Superior temporal gyrus (tissue), 1 donor: ENCODE data around the gene TCEAL5.
"Not testable (repeated sequence)": the region's sequence is repeated elsewhere in the genome, so short reads cannot be mapped to it uniquely, and the experiment has no call there.

ENCODE experiments used
- DNase-seq: peaks from one replicate; pipeline ENCODE4 v3.0.0-alpha.2; 2016; ENCODE audit errors: extremely low spot score

TCEAL5 gene

GRCh38 chrX:103276581-103277002 lies at the start of gene TCEAL5:
Gene TCEAL5 (minus strand): TSS chrX:103276750. CDS start chrX:103274563, 2,187 bp downstream.
- DNase-seq: peak; percentile 53

- no peak for DNase-seq
These were observed 34.8 kb upstream of the TCEAL5 start for GRCh38 chrX:103311399-103311780.

GRCh38 chrX:103310555-103311398 lies 34.2 kb upstream of the TCEAL5 start, which contains the start of gene BEX2:
Gene BEX2 (minus strand): TSS chrX:103310990. CDS start chrX:103309976, 1,014 bp downstream.
- DNase-seq: peak; percentile 68

- DNase-seq: no peak
These were observed 33.5 kb upstream of the TCEAL5 start for GRCh38 chrX:103309860-103310554.

DNA sequence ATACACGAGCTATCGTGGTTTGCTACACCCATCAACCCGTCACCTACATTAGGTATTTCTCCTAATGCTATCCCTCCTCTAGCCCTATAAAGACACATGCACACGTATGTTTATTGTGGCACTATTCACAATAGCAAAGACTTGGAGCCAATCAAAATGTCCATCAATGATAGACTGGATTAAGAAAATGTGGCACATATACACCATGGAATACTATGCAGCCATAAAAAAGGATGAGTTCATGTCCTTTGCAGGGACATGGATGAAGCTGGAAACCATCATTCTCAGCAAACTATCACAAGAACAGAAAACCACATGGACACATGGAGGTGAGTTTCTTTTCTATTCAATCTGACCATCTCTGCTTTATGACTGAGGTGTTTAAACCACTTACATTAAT lies 29.1 kb upstream of the TCEAL5 start:
- not testable (repeated sequence) for DNase-seq

GRCh38 chrX:103304705-103305104 lies 28.2 kb upstream of the TCEAL5 start:
- no peak for DNase-seq

DNA sequence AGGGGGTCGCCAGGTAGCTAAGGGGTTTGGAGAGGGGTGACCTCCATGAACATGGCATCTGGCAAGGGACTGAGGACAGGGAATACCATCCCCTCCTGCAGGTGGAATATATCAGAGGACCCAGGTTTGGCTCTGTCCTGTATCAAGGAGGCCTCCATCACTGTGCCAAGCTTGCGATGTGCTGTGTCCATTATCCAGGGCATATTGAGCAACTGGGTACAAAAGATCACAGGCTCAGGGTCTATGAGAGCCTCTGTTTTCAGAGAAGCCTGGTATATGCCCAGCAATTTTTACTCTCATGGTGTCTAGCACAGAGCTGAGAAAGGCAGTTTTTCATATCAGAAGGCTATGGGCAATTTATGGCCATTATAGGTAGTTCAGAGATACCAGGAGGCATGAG lies 16.6 kb upstream of the TCEAL5 start:
- no peak for DNase-seq

DNA sequence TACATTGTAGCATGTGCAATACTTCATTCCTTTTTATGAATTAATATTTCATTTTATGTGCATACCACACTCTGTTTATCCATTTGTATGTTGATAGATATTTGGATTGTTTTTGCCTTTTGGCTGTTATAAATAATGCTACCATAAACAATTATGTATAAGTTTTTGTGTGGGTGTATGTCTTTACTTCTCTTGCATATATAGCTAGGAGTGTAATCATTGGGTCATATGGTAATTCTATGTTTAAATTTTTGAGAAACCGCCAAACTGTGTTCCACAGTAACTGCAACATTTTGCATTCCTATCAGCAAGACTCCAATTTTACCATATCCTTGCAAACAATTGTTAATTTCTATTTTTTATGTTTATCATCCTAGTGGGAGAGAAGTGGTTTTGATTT lies 3.1 kb upstream of the TCEAL5 start:
- DNase-seq: no peak

DNA sequence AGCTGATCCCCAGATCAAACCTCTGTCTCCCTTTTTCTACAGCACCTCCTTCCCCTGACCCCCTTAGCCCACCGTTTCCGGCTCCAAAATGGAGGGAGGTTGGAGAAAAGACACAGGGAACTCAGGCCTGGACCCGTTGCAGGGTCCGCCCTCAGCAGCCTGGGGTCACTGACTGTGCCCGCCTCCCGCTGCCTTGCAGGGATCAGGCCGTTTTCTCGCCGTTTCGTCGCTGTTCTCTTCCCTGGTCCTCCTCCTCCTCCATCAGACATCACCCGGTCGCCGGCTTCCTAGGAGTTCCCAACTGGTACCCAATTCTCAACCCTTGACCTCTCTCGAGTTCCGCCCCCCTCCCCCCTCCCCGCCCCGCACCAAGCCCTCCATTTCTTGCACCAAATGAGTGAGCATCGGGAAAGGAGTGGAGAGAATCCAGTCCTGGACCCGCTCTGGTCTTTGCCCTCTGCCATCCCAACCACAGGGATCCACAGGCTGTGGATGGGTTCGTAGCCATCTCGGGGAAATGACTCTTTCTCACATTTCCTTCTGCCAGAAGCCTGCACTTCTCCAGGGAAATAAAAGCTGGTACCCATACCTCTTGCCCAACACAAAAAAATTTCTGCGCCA lies 493 bp downstream of the TCEAL5 start:
- peak; percentile 8 for DNase-seq

DNA sequence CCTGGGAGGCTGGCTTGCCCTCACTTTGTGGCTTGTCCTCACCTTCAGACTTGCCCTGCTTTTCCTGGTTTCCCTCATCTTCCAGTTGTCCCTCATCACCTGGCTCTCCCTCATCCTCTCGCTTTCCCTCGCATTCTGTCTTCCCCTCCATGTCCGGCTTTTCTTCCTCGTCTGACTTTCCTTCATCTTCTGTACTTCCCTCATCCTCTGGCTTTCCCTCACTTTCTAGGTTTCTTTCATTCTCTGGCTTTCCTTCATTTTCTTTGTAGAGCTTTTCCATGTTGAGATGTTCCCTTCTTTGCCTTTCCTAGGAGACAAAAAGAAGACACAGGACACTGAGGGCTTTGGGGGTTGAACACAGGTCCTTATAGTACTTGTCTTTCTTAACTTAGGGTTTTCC lies 2.3 kb downstream of the TCEAL5 start:
- DNase-seq: no peak

GRCh38 chrX:103258275-103258674 lies 18.3 kb downstream of the TCEAL5 start:
- DNase-seq: no peak

DNA sequence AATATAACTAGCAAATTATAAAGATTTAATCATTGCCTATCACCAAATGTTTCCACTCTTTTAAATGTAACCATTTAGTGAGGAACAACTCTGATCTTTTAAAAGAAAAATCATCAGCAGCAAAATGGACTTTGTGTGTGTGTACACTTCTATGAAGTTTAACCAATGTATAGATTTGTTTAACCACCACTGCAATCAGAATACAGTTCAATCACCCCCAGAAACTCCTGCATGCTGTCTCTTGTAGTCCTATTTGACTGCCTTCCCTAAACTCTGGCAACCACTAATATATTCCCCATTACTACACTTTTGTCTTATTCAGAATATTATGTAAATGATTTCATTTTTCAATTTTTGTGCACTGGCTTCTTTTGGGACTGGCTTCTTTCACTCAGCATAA lies 19.9 kb downstream of the TCEAL5 start:
- DNase-seq: no peak

DNA sequence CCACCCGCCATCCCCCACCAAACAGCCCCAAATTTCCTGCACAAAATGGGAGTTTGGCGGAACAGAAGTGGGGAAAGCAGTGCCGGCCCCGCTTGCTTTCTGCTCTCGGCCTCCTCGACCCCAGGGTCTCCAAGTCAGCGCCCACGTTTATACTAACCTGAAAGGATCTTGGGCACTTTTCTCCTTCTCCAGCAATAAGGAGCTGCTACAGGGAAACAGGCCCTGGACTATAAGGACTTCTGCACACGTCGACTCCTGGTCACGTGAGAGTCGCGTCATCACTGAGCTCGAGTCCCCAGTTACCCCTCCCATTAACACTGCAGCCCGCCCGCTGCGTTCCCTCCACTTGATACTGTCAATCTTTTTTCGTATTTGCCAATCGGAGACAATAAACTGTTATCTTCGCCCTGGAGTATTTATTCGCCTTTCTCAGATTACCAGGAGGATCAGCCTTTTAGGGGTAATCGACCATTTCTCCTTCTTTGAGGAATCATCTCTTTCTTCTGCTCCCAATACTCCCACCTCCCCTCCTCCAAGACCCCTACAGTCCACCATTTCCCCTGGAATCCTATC lies 21.5 kb downstream of the TCEAL5 start, which contains the start of gene TCEAL8:
TSS of gene TCEAL8 (minus strand) at position 235 of the 573 bp plus-strand sequence. CDS start 1,176 bp downstream, outside the sequence.
- peak; percentile 92 for DNase-seq

DNA sequence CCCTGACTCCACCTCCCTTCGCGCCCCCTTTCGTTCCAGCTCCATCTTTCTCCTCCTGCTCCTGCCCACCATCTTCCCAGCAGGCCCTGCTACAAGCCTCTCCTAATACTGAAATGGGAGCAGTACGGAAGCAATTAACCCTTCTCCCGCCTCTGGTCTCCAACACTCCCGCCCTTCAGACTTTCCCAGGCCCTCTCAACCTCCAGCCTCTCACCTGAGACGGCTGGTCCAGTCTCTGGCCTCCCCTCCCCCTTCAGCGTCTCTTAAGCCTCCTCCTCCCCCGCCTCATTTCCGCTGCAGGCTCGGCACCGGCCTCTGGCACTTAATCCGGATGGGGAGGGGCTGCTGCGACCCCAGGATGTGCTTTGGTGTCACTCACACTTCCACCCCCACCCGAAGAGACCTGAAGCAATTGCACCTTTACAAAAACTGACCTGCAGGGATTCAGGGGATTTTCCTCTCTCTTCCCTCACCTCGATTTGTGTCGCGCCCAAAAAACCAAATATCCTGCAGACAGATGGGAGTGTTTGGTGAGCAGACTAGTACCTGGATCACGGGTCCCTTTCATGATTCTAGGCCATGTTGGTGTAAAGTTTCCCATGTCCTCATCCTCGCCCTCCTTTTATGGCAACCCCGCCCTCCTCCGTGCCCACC lies 22.3 kb downstream of the TCEAL5 start:
- peak; percentile 21 for DNase-seq

DNA sequence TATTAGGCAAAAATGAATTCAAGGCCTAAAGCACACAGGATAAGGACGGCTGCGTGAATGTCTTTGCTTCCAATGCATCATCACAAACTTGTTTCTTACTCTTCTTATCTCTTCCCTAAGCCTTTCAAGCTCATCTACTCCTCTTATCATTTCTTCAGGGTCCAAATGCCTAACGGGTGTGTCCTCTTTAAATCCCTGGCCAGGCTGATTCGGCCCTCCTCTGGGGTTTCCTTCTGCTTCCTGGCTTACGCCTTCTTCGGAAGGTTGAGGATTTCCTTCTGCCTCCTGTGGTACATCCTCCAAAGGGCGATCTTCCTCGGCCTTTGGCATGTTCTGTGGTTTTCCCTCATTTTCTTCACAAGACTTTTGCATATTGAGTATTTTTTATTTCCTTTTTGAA lies 22.9 kb downstream of the TCEAL5 start:
- DNase-seq: peak; percentile 7

GRCh38 chrX:103250977-103251376 lies 25.6 kb downstream of the TCEAL5 start:
- no peak for DNase-seq

DNA sequence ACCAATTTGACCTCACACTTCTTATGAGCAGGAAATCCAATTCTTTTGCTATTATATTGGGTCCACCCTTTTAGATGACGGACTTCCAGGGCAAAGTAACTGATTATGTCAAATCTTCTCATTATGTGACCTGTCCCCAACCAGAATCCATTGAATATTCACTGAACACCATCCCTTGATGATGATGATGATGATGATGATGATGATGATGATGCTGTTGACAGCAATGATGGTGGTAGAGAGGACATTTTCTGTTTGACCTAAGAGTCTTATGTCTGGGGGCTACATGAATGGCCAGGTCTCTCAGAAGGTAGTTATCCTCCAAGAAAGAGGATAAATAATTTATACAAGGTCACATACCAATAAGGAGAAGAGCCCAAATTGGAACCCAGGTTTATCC lies 26.7 kb downstream of the TCEAL5 start:
- no peak for DNase-seq

- DNase-seq: peak; percentile 63
These were observed 28.0 kb downstream of the TCEAL5 start for GRCh38 chrX:103248553-103248952.

GRCh38 chrX:103240155-103240554 lies 36.4 kb downstream of the TCEAL5 start:
- DNase-seq: no peak

DNA sequence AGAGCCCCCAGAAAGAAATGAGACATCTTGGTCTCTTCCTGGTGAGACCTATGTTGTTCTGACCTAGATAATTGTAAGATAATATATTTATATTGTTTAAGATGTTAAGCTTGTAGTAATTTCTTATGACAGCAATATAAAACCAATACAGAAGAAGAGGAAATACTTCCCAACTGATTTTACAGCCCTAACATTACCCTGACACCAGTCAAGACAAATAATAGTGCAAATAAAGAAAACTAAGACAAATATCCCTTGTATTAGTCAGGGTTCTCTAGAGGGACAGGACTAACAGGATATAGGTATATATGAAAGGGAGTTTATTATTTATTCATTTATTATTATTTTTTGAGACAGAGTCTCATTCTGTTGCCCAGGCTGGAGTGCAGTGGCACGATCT lies 40.3 kb downstream of the TCEAL5 start:
- DNase-seq: no peak

DNA sequence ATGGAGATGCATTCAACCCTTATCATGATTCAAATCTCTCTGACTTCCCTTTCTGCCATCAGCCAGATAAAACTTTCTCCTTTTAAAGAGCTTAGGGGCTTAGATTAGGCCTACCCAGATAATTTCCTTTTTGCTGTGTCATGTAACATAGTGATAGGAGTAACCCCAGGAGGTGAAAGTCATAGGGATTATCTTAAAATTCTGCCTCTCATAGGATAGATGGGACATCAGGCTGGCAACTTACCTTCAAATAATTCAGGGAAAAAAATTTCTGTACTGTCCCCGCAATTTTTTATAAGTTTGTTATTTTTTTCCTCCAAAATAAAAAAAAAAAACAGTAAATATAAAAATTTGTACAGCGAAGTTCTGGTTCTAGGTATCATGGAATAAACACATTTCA lies 40.9 kb downstream of the TCEAL5 start:
- not testable (repeated sequence) for DNase-seq
